AG10803 (cell line): ENCODE results near the gene RTL9.

ENCODE experiments used
- DNase-seq: peaks from one replicate; pipeline ENCODE4 v3.0.0; 2010; ENCODE audit warnings: low read depth
- H3K4me3 ChIP-seq: 2 replicates; pipeline ENCODE4 v1.5.1; 2011; ENCODE audit warnings: mild to moderate bottlenecking, low read length, control low read depth
- TF ChIP-seq, protein P1 (sequence below): conservative IDR thresholded peaks from 2 replicates; pipeline ENCODE4 v1.5.1; 2011; ENCODE audit warnings: mild to moderate bottlenecking, low read length, control low read depth, inconsistent platforms

Gene RTL9

DNA sequence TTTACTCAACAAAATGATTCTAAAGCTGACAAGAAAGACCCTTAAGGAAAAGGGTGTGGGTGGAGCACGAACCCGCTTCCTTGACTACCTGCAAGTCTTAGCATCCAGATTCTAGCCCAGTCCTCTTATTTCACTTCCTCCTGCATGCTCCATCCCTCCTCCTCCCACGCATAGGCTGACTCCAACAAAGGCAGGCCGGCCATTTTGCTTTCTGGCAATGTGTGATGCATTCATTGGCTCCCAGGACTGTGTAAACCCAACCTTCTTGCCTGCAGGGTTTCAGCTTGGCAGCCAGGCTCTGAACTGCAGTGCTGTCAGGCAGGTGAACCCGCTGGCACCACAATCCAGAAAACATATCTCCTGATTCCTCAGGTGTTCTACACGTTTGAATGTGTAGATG lies 39.3 kb downstream of the RTL9 start:
- H3K4me3 ChIP-seq = no peak overlapping the region
- TF ChIP-seq, protein P1, sequence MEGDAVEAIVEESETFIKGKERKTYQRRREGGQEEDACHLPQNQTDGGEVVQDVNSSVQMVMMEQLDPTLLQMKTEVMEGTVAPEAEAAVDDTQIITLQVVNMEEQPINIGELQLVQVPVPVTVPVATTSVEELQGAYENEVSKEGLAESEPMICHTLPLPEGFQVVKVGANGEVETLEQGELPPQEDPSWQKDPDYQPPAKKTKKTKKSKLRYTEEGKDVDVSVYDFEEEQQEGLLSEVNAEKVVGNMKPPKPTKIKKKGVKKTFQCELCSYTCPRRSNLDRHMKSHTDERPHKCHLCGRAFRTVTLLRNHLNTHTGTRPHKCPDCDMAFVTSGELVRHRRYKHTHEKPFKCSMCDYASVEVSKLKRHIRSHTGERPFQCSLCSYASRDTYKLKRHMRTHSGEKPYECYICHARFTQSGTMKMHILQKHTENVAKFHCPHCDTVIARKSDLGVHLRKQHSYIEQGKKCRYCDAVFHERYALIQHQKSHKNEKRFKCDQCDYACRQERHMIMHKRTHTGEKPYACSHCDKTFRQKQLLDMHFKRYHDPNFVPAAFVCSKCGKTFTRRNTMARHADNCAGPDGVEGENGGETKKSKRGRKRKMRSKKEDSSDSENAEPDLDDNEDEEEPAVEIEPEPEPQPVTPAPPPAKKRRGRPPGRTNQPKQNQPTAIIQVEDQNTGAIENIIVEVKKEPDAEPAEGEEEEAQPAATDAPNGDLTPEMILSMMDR = no peak
- no peak for DNase-seq

DNA sequence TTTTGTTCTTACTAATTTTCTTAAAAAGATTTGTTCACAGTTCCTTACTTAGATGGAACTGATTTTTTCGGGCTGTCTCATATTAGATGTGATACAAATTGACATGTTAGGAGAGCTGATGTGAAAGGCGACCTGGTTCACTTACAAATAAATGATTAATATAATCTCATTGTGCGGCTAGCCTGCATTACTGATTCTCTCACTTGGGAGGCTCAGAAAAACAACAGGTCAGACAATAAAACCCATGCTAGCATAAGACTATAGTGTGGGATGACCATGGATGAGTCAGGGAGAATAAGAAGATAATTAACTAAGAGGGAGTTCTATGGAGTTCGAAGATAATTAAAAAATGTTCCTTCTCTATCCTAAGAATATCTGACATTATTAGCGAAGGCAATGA lies 40.8 kb downstream of the RTL9 start:
- DNase-seq = no peak
- H3K4me3 ChIP-seq = no peak overlapping the region
- TF ChIP-seq, protein P1 = no peak

DNA sequence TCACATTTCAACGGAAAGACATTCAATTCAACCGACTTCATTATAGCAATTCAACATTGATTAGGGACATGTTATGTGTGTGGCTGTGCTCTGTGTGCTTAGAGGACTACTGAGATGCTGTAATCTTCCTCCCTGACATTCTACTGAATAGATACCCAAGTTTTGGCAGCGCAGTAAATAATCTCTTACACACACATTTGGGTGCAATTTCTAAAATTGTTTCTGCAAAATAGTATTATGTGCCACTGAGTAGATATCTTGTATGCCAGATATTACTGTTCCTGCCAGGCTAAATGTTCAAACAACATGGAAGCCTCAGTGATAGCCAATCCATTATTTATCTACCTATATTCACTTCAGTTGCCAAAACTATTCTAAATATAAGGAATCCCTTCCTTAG lies 41.3 kb downstream of the RTL9 start:
- no peak for DNase-seq
- H3K4me3 ChIP-seq = no peak overlapping the region
- TF ChIP-seq, protein P1 = no peak

DNA sequence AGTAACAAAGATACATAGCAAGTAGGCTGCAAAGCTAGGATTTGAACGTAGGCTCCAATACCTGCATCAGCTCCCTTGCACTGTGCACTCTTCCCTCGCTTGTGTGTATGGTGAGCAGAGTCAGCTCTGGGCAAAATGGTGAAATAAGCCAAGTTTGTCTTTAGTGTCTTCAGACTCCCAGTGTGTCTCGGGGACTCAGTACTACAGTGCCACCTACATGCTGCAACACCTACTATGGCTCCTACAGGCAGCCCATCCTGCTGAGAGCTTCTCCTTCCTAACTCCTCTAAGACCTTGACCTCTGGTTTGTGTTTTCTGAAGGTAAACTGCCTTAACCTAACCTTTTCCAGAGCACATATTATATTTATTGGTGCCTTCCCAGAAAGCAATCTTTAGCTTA lies 42.5 kb downstream of the RTL9 start:
- H3K4me3 ChIP-seq = no peak overlapping the region
- DNase-seq = no peak
- TF ChIP-seq, protein P1 = no peak

DNA sequence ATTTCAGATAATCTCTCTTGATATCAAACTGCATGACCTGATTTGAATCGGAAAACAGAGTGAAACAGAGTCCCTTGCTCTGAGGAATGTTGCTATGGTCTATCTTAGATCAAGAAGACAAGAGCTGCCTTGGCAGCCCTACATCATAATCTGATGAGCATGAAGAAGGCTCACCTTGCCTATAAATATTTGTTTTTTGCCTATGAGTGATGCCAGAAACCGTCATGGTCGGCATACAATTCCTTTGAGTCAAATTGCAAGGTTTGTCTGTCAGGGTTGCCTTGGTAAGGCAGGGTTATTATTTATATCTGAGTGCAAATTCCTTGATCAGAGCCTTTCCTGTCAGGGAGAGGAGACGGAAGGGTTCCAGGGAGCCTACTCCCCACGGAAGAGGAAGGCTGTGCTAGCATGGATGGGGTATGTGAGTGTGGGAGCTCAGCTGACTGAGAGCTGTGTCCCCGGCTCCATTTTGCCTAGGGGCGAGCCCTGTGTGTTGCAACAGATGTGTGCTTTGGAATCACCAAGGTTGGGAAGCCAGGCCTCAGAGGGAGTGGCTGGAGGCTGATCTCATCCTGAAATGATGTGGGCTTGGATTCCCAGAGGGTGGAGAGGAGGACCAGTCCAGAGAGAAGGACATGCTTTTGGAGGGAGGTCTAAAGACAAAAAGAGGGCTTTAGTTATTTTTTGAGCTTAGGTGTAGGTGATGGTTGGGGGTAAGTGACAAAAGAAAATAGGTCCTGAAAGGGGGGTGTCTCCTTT lies 43.6 kb downstream of the RTL9 start:
- DNase-seq = peak; percentile 83
- H3K4me3 ChIP-seq = no peak overlapping the region
- TF ChIP-seq, protein P1 = no peak

DNA sequence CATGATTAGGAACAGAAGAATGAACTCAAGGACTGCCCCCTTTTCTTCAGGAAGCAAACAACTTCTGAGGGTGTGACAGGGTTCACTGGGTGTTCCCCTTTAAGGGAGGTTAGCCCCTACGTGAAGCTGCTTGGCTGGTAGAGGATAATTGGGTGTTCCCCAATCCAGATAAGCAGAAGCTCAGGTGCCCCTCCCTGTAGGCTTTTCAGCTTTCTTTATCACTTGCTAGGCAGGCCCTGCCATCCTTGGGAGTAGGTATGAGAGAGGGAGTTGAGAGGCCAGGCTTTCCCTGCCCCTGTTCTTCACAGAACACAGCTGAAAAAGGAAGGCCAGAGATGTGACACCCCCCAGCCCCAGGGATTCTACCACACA lies 44.2 kb downstream of the RTL9 start:
- no peak overlapping the region for H3K4me3 ChIP-seq
- DNase-seq = no peak

More for the DNA sequence above, 44.2 kb downstream of the RTL9 start:
- TF ChIP-seq, protein P1 = no peak
